GM21576 (cell line): ENCODE results near the gene IRF2BPL.
"Not testable (repeated sequence)": the region's sequence is repeated elsewhere in the genome, so short reads cannot be mapped to it uniquely, and the experiment has no call there.

ENCODE experiments used
- ATAC-seq: cut with Tn5 transposase; IDR thresholded peaks from one replicate; pipeline ENCODE4 v1.9.1; 2021; ENCODE audit warnings: mild to moderate bottlenecking, moderate library complexity; ENCODE audit not compliant: unreplicated experiment

IRF2BPL gene

GRCh38 chr14:77036484-77037214, 8.1 kb upstream of the IRF2BPL start:
- ATAC-seq: no peak

- no peak for ATAC-seq
These were observed 6.8 kb upstream of the IRF2BPL start for GRCh38 chr14:77035267-77035666.

- ATAC-seq: peak; percentile 68
These were observed 5.4 kb upstream of the IRF2BPL start for GRCh38 chr14:77033622-77034589.

- ATAC-seq: no peak
These were observed 4.5 kb upstream of the IRF2BPL start for GRCh38 chr14:77032844-77033621.

GRCh38 chr14:77032491-77032843, 4.0 kb upstream of the IRF2BPL start:
- no peak for ATAC-seq

GRCh38 chr14:77031759-77032490, 3.4 kb upstream of the IRF2BPL start:
- ATAC-seq: no peak

GRCh38 chr14:77027538-77028383, 747 bp downstream of the IRF2BPL start:
- peak; percentile 33 for ATAC-seq

- no peak for ATAC-seq
These were observed 1.5 kb downstream of the IRF2BPL start for GRCh38 chr14:77026930-77027537.

- ATAC-seq: no peak
These were observed 2.2 kb downstream of the IRF2BPL start for GRCh38 chr14:77026166-77026929.

GRCh38 chr14:77025744-77026165, 2.8 kb downstream of the IRF2BPL start:
- no peak for ATAC-seq

- ATAC-seq: no peak
These were observed 4.3 kb downstream of the IRF2BPL start for GRCh38 chr14:77024171-77024691.

GRCh38 chr14:77023001-77023996, 5.2 kb downstream of the IRF2BPL start:
- no peak for ATAC-seq

- ATAC-seq: no peak
These were observed 6.2 kb downstream of the IRF2BPL start for GRCh38 chr14:77022236-77022852.

GRCh38 chr14:77021424-77021823, 7.1 kb downstream of the IRF2BPL start:
- ATAC-seq: not testable (repeated sequence)

GRCh38 chr14:77018785-77019184, 9.7 kb downstream of the IRF2BPL start:
- ATAC-seq: no peak

- no peak for ATAC-seq
These were observed 10.8 kb downstream of the IRF2BPL start for GRCh38 chr14:77017666-77018065.

GRCh38 chr14:77014734-77015133, 13.8 kb downstream of the IRF2BPL start:
- ATAC-seq: no peak
